ENCODE data around the gene KIF3A. TPM values are rescaled to one million over a fixed set of nuclear protein-coding genes. Genes with fewer than 3 reads are reported as not detected.

KIF3A gene
- total and polyA plus RNA-seq, 2 of the 8 experiments (the other 6 are each of a cell fraction or from before 2014, with no cell fraction given) = 3.1 to 13.1 TPM

GRCh38 chr5:132718544-132719312 is 18.6 kb downstream of the KIF3A start (continued):
- TF ChIP-seq POLR2AphosphoS5 (IDR thresholded peaks at IDR 0.05; ENCODE audit: low read depth, low read length) (no peak), GTF2F1 (IDR thresholded peaks at IDR 0.05; ENCODE audit: borderline replicate concordance, low read depth, low read length) (no peak), EZH2 (IDR thresholded peaks at IDR 0.05; ENCODE audit: low read depth, low read length, severe bottlenecking) (no peak), RAD21 (IDR thresholded peaks at IDR 0.05 in 1 of 2, conservative IDR thresholded peaks at IDR 0.05 in 1 of 2; ENCODE audit: low read depth in 2 of 2, low read length in 2 of 2) (no peak), SIX5 (IDR thresholded peaks at IDR 0.05; ENCODE audit: low read depth, low read length) (no peak), NRF1 (IDR thresholded peaks at IDR 0.05; ENCODE audit: low read depth, low read length) (no peak)
